HCT116 (cell line): Measurements from ENCODE around the gene TTC29. TPM values are rescaled to one million over a fixed set of nuclear protein-coding genes. Genes with fewer than 3 reads are reported as not detected.

ENCODE experiments used
- ATAC-seq: fragments of 200-7000 bp; cut with Tn5 transposase; 2 replicates; pipeline ENCODE4 v1.9.1; 2020; ENCODE audit warnings: mild to moderate bottlenecking, moderate library complexity
- BruUV-seq: library from RNA; stranded (reverse); fragments of 400-500 nt; replicated peaks from 2 replicates; lab custom pipeline; 2021; lab: Mats Ljungman, UMichigan
- CTCF ChIA-PET: fragments of 300-600 bp; sonication (Branson Sonifier 250); formaldehyde crosslinking; loops from one replicate; lab custom pipeline; 2021; ENCODE audit warnings: antibody characterized with exemption; lab: Charles Lee
- POLR2A ChIA-PET: fragments of 300-600, 350-600 bp; sonication (Branson Sonifier 250); formaldehyde crosslinking; loops from one replicate; lab custom pipeline; 2021; ENCODE audit warnings: antibody characterized with exemption; lab: Charles Lee
- RAD21 ChIA-PET, 2 experiments: fragments of 300-600 bp; sonication (Branson Sonifier 250); formaldehyde crosslinking; loops; one replicate each; lab custom pipeline; 2023; ENCODE audit warnings: low total read pairs in 2 of 2; ENCODE audit not compliant: uncharacterized antibody in 2 of 2, unreplicated experiment in 2 of 2, low non-redundant PET in 1 of 2; lab: Charles Lee
- DNase-seq: peaks from one replicate; pipeline ENCODE4 v3.0.0-alpha.2; 2010; ENCODE audit warnings: low read depth, low spot score
- H2AFZ ChIP-seq: fragments of 200-600 bp; shearing (Covaris generic), sonication (generic); 2 replicates; pipeline ENCODE4 v1.6.1; 2017; ENCODE audit warnings: low read depth, mixed run types, mixed read lengths, antibody characterized with exemption, low read length; ENCODE audit not compliant: poor library complexity, severe bottlenecking
- H3K27ac ChIP-seq: 2 replicates; pipeline ENCODE4 v1.5.1; 2012; ENCODE audit warnings: low read depth, low read length
- H3K27me3 ChIP-seq: fragments of 200-600 bp; sonication (generic); 2 replicates; pipeline ENCODE4 v1.6.1; 2016; ENCODE audit warnings: mixed run types, low read length, mixed read lengths; ENCODE audit not compliant: insufficient read depth
- H3K36me3 ChIP-seq, 2 experiments: fragments of 200-500 bp in 1 of 2; fragments of 200-600 bp in 1 of 2; sonication (Bioruptor generic) in 1 of 2; sonication (generic) in 1 of 2; 2 replicates each; pipeline versions ENCODE4 v1.5.1 to v1.6.1; 2014 to 2016; ENCODE audit warnings: low read length in 2 of 2, inconsistent platforms in 1 of 2, mixed read lengths in 1 of 2, mixed run types in 1 of 2; ENCODE audit not compliant: insufficient read depth in 2 of 2, control insufficient read depth in 1 of 2
- H3K4me1 ChIP-seq, 2 experiments: fragments of 200-600 bp in 1 of 2; sonication (generic) in 1 of 2; 2 replicates each; pipeline versions ENCODE4 v1.5.1 to v1.6.1; 2012 to 2017; ENCODE audit warnings: low read length in 2 of 2, inconsistent platforms in 1 of 2, mild to moderate bottlenecking in 1 of 2, mixed read lengths in 1 of 2, mixed run types in 1 of 2, moderate library complexity in 1 of 2; ENCODE audit not compliant: insufficient read depth in 2 of 2, control insufficient read depth in 1 of 2
- H3K4me2 ChIP-seq: fragments of 200-600 bp; sonication (generic); 2 replicates; pipeline ENCODE4 v1.6.1; 2017; ENCODE audit warnings: mixed run types, low read length, mixed read lengths
- H3K4me3 ChIP-seq, 2 experiments: fragments of 200-600 bp in 1 of 2; sonication (generic) in 1 of 2; replicated peaks in 1 of 2; 2 replicates each; pipeline ENCODE4 v1.5.1; 2011 to 2016; ENCODE audit warnings: low read length in 2 of 2, control low read depth in 1 of 2, low read depth in 1 of 2, mild to moderate bottlenecking in 1 of 2, mixed read lengths in 1 of 2, mixed run types in 1 of 2
- H3K79me2 ChIP-seq: fragments of 200-600 bp; sonication (generic); 2 replicates; pipeline ENCODE4 v1.6.1; 2017; ENCODE audit warnings: mild to moderate bottlenecking, mixed run types, low read length, moderate library complexity, mixed read lengths; ENCODE audit not compliant: insufficient read depth
- H3K9ac ChIP-seq: fragments of 200-600 bp; sonication (generic); 2 replicates; pipeline ENCODE4 v1.6.1; 2016; ENCODE audit warnings: low read length, mixed read lengths
- H3K9me2 ChIP-seq: fragments of 200-600 bp; sonication (generic), shearing (Covaris generic); 2 replicates; pipeline ENCODE4 v1.6.1; 2017; ENCODE audit warnings: mixed run types, mild to moderate bottlenecking, moderate library complexity; ENCODE audit not compliant: insufficient read depth
- H3K9me3 ChIP-seq, 2 experiments: fragments of 200-500 bp in 1 of 2; fragments of 200-600 bp in 1 of 2; sonication (Bioruptor generic) in 1 of 2; sonication (generic) in 1 of 2; 2 replicates each; pipeline ENCODE4 v1.6.1; 2014 to 2017; ENCODE audit warnings: low read length in 2 of 2, mixed read lengths in 2 of 2, inconsistent platforms in 1 of 2, low read depth in 1 of 2, mild to moderate bottlenecking in 1 of 2, mixed run types in 1 of 2, moderate library complexity in 1 of 2; ENCODE audit not compliant: control insufficient read depth in 1 of 2, insufficient read depth in 1 of 2
- H4K20me1 ChIP-seq: fragments of 200-600 bp; sonication (generic), shearing (Covaris generic); 2 replicates; pipeline ENCODE4 v1.6.1; 2017; ENCODE audit warnings: mixed run types, mild to moderate bottlenecking, moderate library complexity; ENCODE audit not compliant: insufficient read depth
- CEBPB ChIP-seq: IDR thresholded peaks from 2 replicates; pipeline ENCODE4 v1.6.1; 2012; ENCODE audit warnings: low read depth
- EGR1 ChIP-seq: IDR thresholded peaks from 2 replicates; pipeline ENCODE4 v1.6.1; 2012; ENCODE audit warnings: low read depth
- ELF1 ChIP-seq: IDR thresholded peaks from 2 replicates; pipeline ENCODE4 v1.6.1; 2012; ENCODE audit warnings: low read depth, borderline replicate concordance
- EZH2 ChIP-seq: fragments of 200-600 bp; sonication (generic); IDR thresholded peaks from 2 replicates; pipeline ENCODE4 v1.6.1; 2017; ENCODE audit warnings: antibody characterized with exemption, mixed run types
- EZH2phosphoT487 ChIP-seq: fragments of 200-600 bp; IDR thresholded peaks from 2 replicates; pipeline ENCODE4 v1.6.1; 2018; ENCODE audit warnings: antibody characterized with exemption, borderline replicate concordance
- FOSL1 ChIP-seq: IDR thresholded peaks from 2 replicates; pipeline ENCODE4 v1.6.1; 2012; ENCODE audit warnings: low read depth
- RAD21 ChIP-seq: IDR thresholded peaks from 2 replicates; pipeline ENCODE4 v1.6.1; 2012; ENCODE audit warnings: low read depth, mild to moderate bottlenecking
- SIN3A ChIP-seq: IDR thresholded peaks from 2 replicates; pipeline ENCODE4 v1.6.1; 2012; ENCODE audit warnings: low read depth
- SP1 ChIP-seq: IDR thresholded peaks from 2 replicates; pipeline ENCODE4 v1.6.1; 2012; ENCODE audit warnings: low read depth
- SRF ChIP-seq: IDR thresholded peaks from 2 replicates; pipeline ENCODE4 v1.6.1; 2012; ENCODE audit warnings: low read depth
- ZBTB33 ChIP-seq: IDR thresholded peaks from 2 replicates; pipeline ENCODE4 v1.6.1; 2011; ENCODE audit warnings: mild to moderate bottlenecking, low read length, moderate library complexity; ENCODE audit not compliant: insufficient replicate concordance; ENCODE audit errors: extremely low read depth
- ZFX ChIP-seq: fragments of 450-650 bp; IDR thresholded peaks from 2 replicates; pipeline ENCODE4 v1.6.1; 2017
- ZNF274 ChIP-seq: fragments of 200-500 bp; sonication (Bioruptor generic); IDR thresholded peaks from 2 replicates; pipeline ENCODE4 v1.6.1; 2014; ENCODE audit warnings: mild to moderate bottlenecking, low read depth, low read length, inconsistent platforms
- intact Hi-C: fragments of 100-400 bp; cut with micrococcal nuclease; formaldehyde crosslinking; loops from 2 replicates; pipeline ENCODE4 v1.10.0; 2022
- total RNA-seq: library from RNA; stranded (reverse); gene quantifications from one replicate; pipeline ENCODE4 v1.2.1, GENCODE V29; 2021; ENCODE audit not compliant: unreplicated experiment
- TF ChIP-seq, protein P1 (sequence below): IDR thresholded peaks from 2 replicates; pipeline ENCODE4 v1.6.1; 2012; ENCODE audit warnings: low read depth
- TF ChIP-seq, protein P2 (sequence below): IDR thresholded peaks from 2 replicates; pipeline ENCODE4 v1.6.1; 2012
- TF ChIP-seq, protein P3 (sequence below): IDR thresholded peaks from 2 replicates; pipeline ENCODE4 v1.6.1; 2012

Gene TTC29
- total RNA-seq, 1 experiment from 2014 or later, result not detected

GRCh38 chr4:146790515-146790914 lies 155.1 kb downstream of the TTC29 start (continued):
- TF ChIP-seq ZFX (no peak), ZNF274 (no peak)

DNA sequence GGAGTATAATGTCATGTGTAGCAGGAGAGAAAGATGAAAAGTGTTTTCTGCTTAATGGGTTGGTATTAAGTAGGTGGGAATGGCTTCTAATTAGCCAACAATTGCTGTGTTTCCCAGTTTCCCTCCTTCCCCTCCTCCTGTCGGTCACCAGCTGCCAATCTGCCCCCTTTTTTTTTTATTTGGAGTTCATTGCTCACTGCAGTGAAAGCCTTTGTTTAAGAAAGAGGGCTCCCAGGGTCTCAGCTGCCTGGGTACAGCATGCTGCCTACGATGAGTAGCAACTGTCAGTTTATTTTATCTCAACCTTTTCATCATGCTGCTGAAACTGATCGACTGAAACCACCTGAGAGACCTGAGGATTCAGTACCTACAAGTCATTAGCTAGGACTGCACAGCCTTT lies 157.9 kb downstream of the TTC29 start:
- Histone ChIP-seq H4K20me1 (no peaks in the 10 kb centered on the region), H3K4me2 (no peak overlapping the region), H3K9me3 (no peaks in the 10 kb centered on the region), H2AFZ (no peak overlapping the region), H3K27me3 (peaks cover 16% of the 10 kb centered on the region), H3K4me3 (no peak overlapping the region), H3K27ac (no peak overlapping the region), H3K4me1 (no peaks in the 10 kb centered on the region), H3K36me3 (no peaks in the 10 kb centered on the region), H3K9me2 (no peaks in the 10 kb centered on the region), H3K79me2 (no peaks in the 10 kb centered on the region), H3K9ac (no peak overlapping the region)
- ChIA-PET POLR2A (no interaction called here), CTCF (no interaction called here), RAD21 (no interaction called here)
- no TSS peak for BruUV-seq
- ATAC-seq (no peak), DNase-seq (no peak)
- TF ChIP-seq EZH2 (no peak), ZBTB33 (no peak), SRF (no peak), ELF1 (no peak), SIN3A (no peak), ZFX (no peak), CEBPB (no peak), FOSL1 (no peak), EZH2phosphoT487 (no peak), EGR1 (no peak), RAD21 (no peak), SP1 (no peak)
- TF ChIP-seq, protein P1, sequence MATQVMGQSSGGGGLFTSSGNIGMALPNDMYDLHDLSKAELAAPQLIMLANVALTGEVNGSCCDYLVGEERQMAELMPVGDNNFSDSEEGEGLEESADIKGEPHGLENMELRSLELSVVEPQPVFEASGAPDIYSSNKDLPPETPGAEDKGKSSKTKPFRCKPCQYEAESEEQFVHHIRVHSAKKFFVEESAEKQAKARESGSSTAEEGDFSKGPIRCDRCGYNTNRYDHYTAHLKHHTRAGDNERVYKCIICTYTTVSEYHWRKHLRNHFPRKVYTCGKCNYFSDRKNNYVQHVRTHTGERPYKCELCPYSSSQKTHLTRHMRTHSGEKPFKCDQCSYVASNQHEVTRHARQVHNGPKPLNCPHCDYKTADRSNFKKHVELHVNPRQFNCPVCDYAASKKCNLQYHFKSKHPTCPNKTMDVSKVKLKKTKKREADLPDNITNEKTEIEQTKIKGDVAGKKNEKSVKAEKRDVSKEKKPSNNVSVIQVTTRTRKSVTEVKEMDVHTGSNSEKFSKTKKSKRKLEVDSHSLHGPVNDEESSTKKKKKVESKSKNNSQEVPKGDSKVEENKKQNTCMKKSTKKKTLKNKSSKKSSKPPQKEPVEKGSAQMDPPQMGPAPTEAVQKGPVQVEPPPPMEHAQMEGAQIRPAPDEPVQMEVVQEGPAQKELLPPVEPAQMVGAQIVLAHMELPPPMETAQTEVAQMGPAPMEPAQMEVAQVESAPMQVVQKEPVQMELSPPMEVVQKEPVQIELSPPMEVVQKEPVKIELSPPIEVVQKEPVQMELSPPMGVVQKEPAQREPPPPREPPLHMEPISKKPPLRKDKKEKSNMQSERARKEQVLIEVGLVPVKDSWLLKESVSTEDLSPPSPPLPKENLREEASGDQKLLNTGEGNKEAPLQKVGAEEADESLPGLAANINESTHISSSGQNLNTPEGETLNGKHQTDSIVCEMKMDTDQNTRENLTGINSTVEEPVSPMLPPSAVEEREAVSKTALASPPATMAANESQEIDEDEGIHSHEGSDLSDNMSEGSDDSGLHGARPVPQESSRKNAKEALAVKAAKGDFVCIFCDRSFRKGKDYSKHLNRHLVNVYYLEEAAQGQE, result no peak
- TF ChIP-seq, protein P2, sequence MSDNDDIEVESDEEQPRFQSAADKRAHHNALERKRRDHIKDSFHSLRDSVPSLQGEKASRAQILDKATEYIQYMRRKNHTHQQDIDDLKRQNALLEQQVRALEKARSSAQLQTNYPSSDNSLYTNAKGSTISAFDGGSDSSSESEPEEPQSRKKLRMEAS, result no peak
- TF ChIP-seq, protein P3, sequence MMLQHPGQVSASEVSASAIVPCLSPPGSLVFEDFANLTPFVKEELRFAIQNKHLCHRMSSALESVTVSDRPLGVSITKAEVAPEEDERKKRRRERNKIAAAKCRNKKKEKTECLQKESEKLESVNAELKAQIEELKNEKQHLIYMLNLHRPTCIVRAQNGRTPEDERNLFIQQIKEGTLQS, result no peak
- intact Hi-C loops, result no loop called here
